IMR-90 (cell line): ENCODE measurements around the gene DNAJB9. TPM values are rescaled to one million over a fixed set of nuclear protein-coding genes. Genes with fewer than 3 reads are reported as not detected.

Experiments
- ATAC-seq: fragments of 200-7000 bp; cut with Tn5 transposase; 2 replicates; pipeline ENCODE4 v1.9.1; 2020; ENCODE audit warnings: low read depth, mild to moderate bottlenecking, moderate library complexity
- BruUV-seq: library from RNA; stranded (reverse); fragments of 400-500 nt; replicated peaks from 2 replicates; lab custom pipeline; 2021; lab: Mats Ljungman, UMichigan
- CTCF ChIA-PET: fragments of 300-600 bp; formaldehyde crosslinking; extraction: SDS; loops from one replicate; lab custom pipeline; 2021; ENCODE audit warnings: antibody characterized with exemption; lab: Yijun Ruan, JAX
- POLR2A ChIA-PET: fragments of 300-600 bp; sonication (Branson Sonifier 250); formaldehyde crosslinking; loops from one replicate; lab custom pipeline; 2022; ENCODE audit warnings: antibody characterized with exemption; ENCODE audit not compliant: unreplicated experiment; lab: Charles Lee
- DNase-seq: peaks from one replicate; pipeline ENCODE4 v3.0.0; 2013
- H2AFZ ChIP-seq: replicated peaks from 2 replicates; pipeline ENCODE3; 2013; ENCODE audit warnings: low read length, mild to moderate bottlenecking; ENCODE audit not compliant: poor library complexity
- H2AK5ac ChIP-seq: 2 replicates; pipeline ENCODE4 v1.6.1; 2013; ENCODE audit warnings: low read depth, low read length, inconsistent platforms
- H2AK9ac ChIP-seq: replicated peaks from 2 replicates; pipeline ENCODE3; 2013; ENCODE audit warnings: mild to moderate bottlenecking, low read depth, low read length, moderate library complexity; ENCODE audit not compliant: poor library complexity
- H2BK120ac ChIP-seq: 2 replicates; pipeline ENCODE4 v1.6.1; 2013; ENCODE audit warnings: low read depth, low read length, inconsistent platforms
- H2BK15ac ChIP-seq: 3 replicates; pipeline ENCODE4 v1.6.1; 2013; ENCODE audit warnings: low read depth, low read length, inconsistent platforms
- H2BK20ac ChIP-seq: 2 replicates; pipeline ENCODE4 v1.6.1; 2013; ENCODE audit warnings: low read depth, mild to moderate bottlenecking, inconsistent platforms, low read length, moderate library complexity
- H2BK5ac ChIP-seq: 2 replicates; pipeline ENCODE4 v1.6.1; 2013; ENCODE audit warnings: mild to moderate bottlenecking, low read depth, low read length, inconsistent platforms; ENCODE audit not compliant: poor library complexity, severe bottlenecking
- H3K14ac ChIP-seq: replicated peaks from 2 replicates; pipeline ENCODE4 v1.6.1; 2013; ENCODE audit warnings: low read depth, low read length, inconsistent platforms
- H3K18ac ChIP-seq: 2 replicates; pipeline ENCODE4 v1.6.1; 2013; ENCODE audit warnings: low read depth, low read length, control low read depth
- H3K23ac ChIP-seq: 2 replicates; pipeline ENCODE4 v1.6.1; 2013; ENCODE audit warnings: low read depth, low read length, inconsistent platforms
- H3K27ac ChIP-seq: 2 replicates; pipeline ENCODE4 v1.5.1; 2013; ENCODE audit warnings: mild to moderate bottlenecking, control low read depth, low read length; ENCODE audit not compliant: insufficient read depth
- H3K27me3 ChIP-seq: 2 replicates; pipeline ENCODE4 v1.6.1; 2013; ENCODE audit warnings: low read length; ENCODE audit not compliant: control insufficient read depth, insufficient read depth
- H3K36me3 ChIP-seq: 2 replicates; pipeline ENCODE4 v1.6.1; 2013; ENCODE audit warnings: low read length, mixed read lengths; ENCODE audit not compliant: control insufficient read depth, insufficient read depth
- H3K4ac ChIP-seq: 2 replicates; pipeline ENCODE4 v1.6.1; 2013; ENCODE audit warnings: low read depth, low read length, inconsistent platforms
- H3K4me1 ChIP-seq: 2 replicates; pipeline ENCODE4 v1.6.1; 2013; ENCODE audit warnings: low read length, mixed read lengths; ENCODE audit not compliant: control insufficient read depth, insufficient read depth
- H3K4me2 ChIP-seq: 2 replicates; pipeline ENCODE4 v1.6.1; 2013; ENCODE audit warnings: low read depth, mild to moderate bottlenecking, control low read depth, low read length, moderate library complexity
- H3K4me3 ChIP-seq: 2 replicates; pipeline ENCODE4 v1.5.1; 2013; ENCODE audit warnings: low read depth, mild to moderate bottlenecking, control low read depth, low read length, moderate library complexity; ENCODE audit not compliant: insufficient read depth
- H3K56ac ChIP-seq: 2 replicates; pipeline ENCODE4 v1.6.1; 2013; ENCODE audit warnings: low read length, inconsistent platforms; ENCODE audit not compliant: insufficient read depth; ENCODE audit errors: extremely low read depth
- H3K79me1 ChIP-seq, 2 experiments: 2 replicates each; pipeline ENCODE4 v1.6.1; 2013; ENCODE audit warnings: low read length in 2 of 2, inconsistent platforms in 1 of 2, low read depth in 1 of 2
- H3K9ac ChIP-seq: 2 replicates; pipeline ENCODE4 v1.6.1; 2013; ENCODE audit warnings: low read depth, low read length, control low read depth
- H3K9me1 ChIP-seq: 2 replicates; pipeline ENCODE4 v1.6.1; 2013; ENCODE audit warnings: low read length, inconsistent platforms; ENCODE audit not compliant: insufficient read depth
- H3K9me3 ChIP-seq: 2 replicates; pipeline ENCODE4 v1.6.1; 2013; ENCODE audit warnings: low read length; ENCODE audit not compliant: control insufficient read depth, insufficient read depth
- H4K20me1 ChIP-seq: 2 replicates; pipeline ENCODE4 v1.6.1; 2013; ENCODE audit warnings: low read length, inconsistent platforms; ENCODE audit not compliant: insufficient read depth
- H4K5ac ChIP-seq: 2 replicates; pipeline ENCODE4 v1.6.1; 2013; ENCODE audit warnings: mild to moderate bottlenecking, low read depth, low read length, control low read depth
- H4K8ac ChIP-seq, 2 experiments: 2 replicates each; pipeline ENCODE4 v1.6.1; 2013; ENCODE audit warnings: low read depth in 2 of 2, low read length in 2 of 2, control low read depth in 1 of 2, inconsistent platforms in 1 of 2
- H4K91ac ChIP-seq: 2 replicates; pipeline ENCODE4 v1.6.1; 2013; ENCODE audit warnings: low read depth, low read length, inconsistent platforms; ENCODE audit not compliant: insufficient read depth
- BHLHE40 ChIP-seq: fragments of 150-350 bp; IDR thresholded peaks from 2 replicates; pipeline ENCODE4 v1.6.1; 2016; ENCODE audit warnings: mild to moderate bottlenecking, low read depth, low read length
- CEBPB ChIP-seq: IDR thresholded peaks from 2 replicates; pipeline ENCODE4 v1.6.1; 2012; ENCODE audit warnings: low read depth, low read length, improper control_type of control experiment
- CHD1 ChIP-seq: IDR thresholded peaks from 2 replicates; pipeline ENCODE4 v1.6.1; 2012; ENCODE audit warnings: low read depth, low read length, improper control_type of control experiment
- CTCF ChIP-seq: conservative IDR thresholded peaks from 2 replicates; pipeline ENCODE4 v1.5.1; 2012; ENCODE audit warnings: mild to moderate bottlenecking, low read depth, low read length, improper control_type of control experiment
- ELK1 ChIP-seq: fragments of 150-350 bp; IDR thresholded peaks from 2 replicates; pipeline ENCODE4 v1.6.1; 2016; ENCODE audit warnings: low read depth, mild to moderate bottlenecking, low read length, moderate library complexity, borderline replicate concordance
- FOS ChIP-seq: fragments of 150-350 bp; IDR thresholded peaks from 2 replicates; pipeline ENCODE4 v1.6.1; 2016; ENCODE audit warnings: low read depth, low read length
- MAFK ChIP-seq: IDR thresholded peaks from 2 replicates; pipeline ENCODE4 v1.6.1; 2012; ENCODE audit warnings: low read depth, low read length, improper control_type of control experiment
- MAZ ChIP-seq: IDR thresholded peaks from 2 replicates; pipeline ENCODE4 v1.6.1; 2012; ENCODE audit warnings: low read depth, mild to moderate bottlenecking, low read length, improper control_type of control experiment, moderate library complexity, borderline replicate concordance
- MXI1 ChIP-seq: IDR thresholded peaks from 2 replicates; pipeline ENCODE4 v1.6.1; 2012; ENCODE audit warnings: low read depth, mild to moderate bottlenecking, low read length, moderate library complexity, borderline replicate concordance
- NFE2L2 ChIP-seq: fragments of 150-350 bp; IDR thresholded peaks from 2 replicates; pipeline ENCODE4 v1.6.1; 2016; ENCODE audit warnings: low read depth, mild to moderate bottlenecking, low read length
- POLR2A ChIP-seq: IDR thresholded peaks from 2 replicates; pipeline ENCODE4 v1.6.1; 2012; ENCODE audit warnings: mild to moderate bottlenecking, low read depth, low read length
- RAD21 ChIP-seq: IDR thresholded peaks from 2 replicates; pipeline ENCODE4 v1.6.1; 2012; ENCODE audit warnings: low read length, improper control_type of control experiment
- RCOR1 ChIP-seq: IDR thresholded peaks from 2 replicates; pipeline ENCODE4 v1.6.1; 2012; ENCODE audit warnings: mild to moderate bottlenecking, low read length, improper control_type of control experiment; ENCODE audit not compliant: insufficient replicate concordance
- RFX5 ChIP-seq: IDR thresholded peaks from 2 replicates; pipeline ENCODE4 v1.8.0; 2012; ENCODE audit warnings: low read depth, mild to moderate bottlenecking, low read length, moderate library complexity
- SMC3 ChIP-seq: fragments of 150-350 bp; IDR thresholded peaks from 2 replicates; pipeline ENCODE4 v1.6.1; 2016; ENCODE audit warnings: low read depth, mild to moderate bottlenecking, antibody characterized with exemption, low read length, moderate library complexity
- USF2 ChIP-seq: fragments of 150-350 bp; IDR thresholded peaks from 2 replicates; pipeline ENCODE4 v1.6.1; 2017; ENCODE audit warnings: mild to moderate bottlenecking, antibody characterized with exemption, low read length, low read depth
- WGBS, 2 experiments: methylation state at CpG; one replicate each; pipeline versions ENCODE4 v1.1.5 to v1.1.7; 2013; ENCODE audit warnings: missing lambda C conversion rate in 2 of 2; ENCODE audit not compliant: insufficient read length in 1 of 2; ENCODE audit errors: extremely low coverage in 2 of 2; 5-methylcytosine and 5-hydroxymethylcytosine counted together
- dilution Hi-C: fragments of 300-500 bp; cut with HindIII; formaldehyde crosslinking; loops from one replicate; pipeline ENCODE4 v1.14.3; 2018; ENCODE audit warnings: low sequenced_read_pairs; ENCODE audit not compliant: unreplicated experiment
- in situ Hi-C: fragments of 300-500 bp; cut with MboI; formaldehyde crosslinking; loops from 3 replicates; pipeline ENCODE4 v1.14.3; 2019; ENCODE audit warnings: low sequenced_read_pairs, inconsistent platforms, mixed read lengths
- intact Hi-C: fragments of 100-400 bp; cut with micrococcal nuclease; formaldehyde crosslinking; loops from 2 replicates; pipeline ENCODE4 v1.10.0; 2022
- polyA plus RNA-seq, 3 experiments: library from polyadenylated mRNA; depleted of rRNA; stranded (reverse); fragments of >200 nt; gene quantifications; 2 replicates each; pipeline ENCODE4 v1.2.3, GENCODE V29; 2012; ENCODE audit warnings: low replicate concordance in 1 of 3
- total RNA-seq: library from RNA; depleted of rRNA; stranded (reverse); fragments of >200 nt; gene quantifications from 2 replicates; pipeline ENCODE4 v1.2.3, GENCODE V29; 2012

The DNAJB9 gene
- total and polyA plus RNA-seq, 2 of the 4 experiments (the other 2 are of a cell fraction), result 3.8 to 44.6 TPM

- no peak overlapping the region for H3K23ac ChIP-seq
- no peak overlapping the region for H3K56ac ChIP-seq
- no peak overlapping the region for H4K5ac ChIP-seq
- DNase-seq (no peak), ATAC-seq (no peak)
- BruUV-seq, result no TSS peak
- 0 out of 2 replicates have a peak, but pooled peaks cover under 1% of the 10 kb centered on the region for H3K36me3 ChIP-seq
- no peak overlapping the region for H2BK5ac ChIP-seq
- no peaks in the 10 kb centered on the region for H3K79me1 ChIP-seq
- POLR2A ChIA-PET, result no interaction called here
- no peak overlapping the region for H3K4me2 ChIP-seq
- WGBS, 2 experiments, result no CpG with 5 or more reads among the region's 1 CpG
- H2AK5ac ChIP-seq, result no peak overlapping the region
- CTCF ChIA-PET, result no interaction called here
- H3K9me3 ChIP-seq, result peaks cover 3% of the 10 kb centered on the region; the same call in 1 of the 2 replicates
- in situ Hi-C loops, result no loop called here
- H3K27ac ChIP-seq, result no peak overlapping the region
- no peak overlapping the region for H2BK15ac ChIP-seq
- no peak overlapping the region for H4K8ac ChIP-seq
- no peak overlapping the region for H2BK20ac ChIP-seq
- H2BK120ac ChIP-seq, result no peak overlapping the region
- H3K4me3 ChIP-seq, result no peak overlapping the region
- TF ChIP-seq MAZ, result no peak
- TF ChIP-seq MAFK, result no peak
- no peak for TF ChIP-seq RCOR1
- TF ChIP-seq SMC3, result no peak
- TF ChIP-seq CTCF, result no peak
- TF ChIP-seq RAD21, result no peak
- no peak for TF ChIP-seq RFX5
- no peak for TF ChIP-seq POLR2A
- no peak for TF ChIP-seq NFE2L2
- TF ChIP-seq MXI1, result no peak
- no peak for TF ChIP-seq CHD1
- no peak for TF ChIP-seq BHLHE40
- no peak for TF ChIP-seq USF2
- no peak for TF ChIP-seq ELK1
- no peak for TF ChIP-seq FOS
- TF ChIP-seq CEBPB, result no peak
- no peak overlapping the region for H4K91ac ChIP-seq
- no peak overlapping the region for H2AK9ac ChIP-seq
- no peak overlapping the region for H3K9ac ChIP-seq
- H3K27me3 ChIP-seq, result no peaks in the 10 kb centered on the region
- H3K9me1 ChIP-seq, result no peaks in the 10 kb centered on the region
- no peak overlapping the region for H3K18ac ChIP-seq
- H3K4me1 ChIP-seq, result no peaks in the 10 kb centered on the region
- H2AFZ ChIP-seq, result no peak overlapping the region
- intact Hi-C loops, result no loop called here
- H3K4ac ChIP-seq, result no peak overlapping the region
- H3K14ac ChIP-seq, result no peak overlapping the region
- dilution Hi-C loops, result no loop called here
- no peaks in the 10 kb centered on the region for H4K20me1 ChIP-seq
Measured at GRCh38 chr7:108584211-108584610, 14.5 kb downstream of the DNAJB9 start.
